ENCODE data around the gene CFAP100.

CFAP100 gene

DNA sequence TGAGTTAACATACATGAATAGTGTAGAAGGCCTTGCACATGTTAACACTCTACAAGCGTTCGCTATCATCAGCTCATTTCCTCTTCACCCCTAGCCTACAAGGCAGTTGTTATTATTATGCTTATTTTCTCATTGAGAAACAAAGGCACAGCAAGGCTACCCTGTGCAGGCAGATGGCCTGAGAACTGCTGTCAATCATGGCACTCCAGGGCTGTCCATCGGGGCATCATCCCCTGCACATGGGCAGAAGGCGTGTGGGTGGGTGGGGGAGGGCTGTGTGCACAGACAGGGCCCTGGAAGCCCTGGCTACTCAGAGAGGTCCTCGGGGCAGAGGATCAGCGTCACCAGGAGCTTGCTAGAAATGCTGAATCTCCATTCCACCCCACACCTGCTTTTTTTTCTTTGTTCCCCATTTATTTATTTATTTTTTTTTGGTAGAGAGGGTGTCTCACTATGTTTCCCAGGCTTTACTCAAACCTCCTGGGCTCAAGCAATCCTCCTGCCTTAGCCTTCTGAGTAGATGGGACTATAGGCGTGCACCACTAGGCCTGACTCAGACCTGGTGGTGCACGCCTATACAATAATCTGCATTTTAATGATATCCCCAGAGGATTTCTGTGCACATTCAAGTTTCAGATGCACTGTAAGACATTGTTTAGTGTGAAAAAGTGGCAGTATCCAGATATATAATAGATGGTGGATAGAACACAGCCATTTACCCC is 90.6 kb downstream of the CFAP100 start:
- no peak for TF ChIP-seq GATA2 (IDR thresholded peaks at IDR 0.05; ENCODE audit: low read depth, low read length)
- TF ChIP-seq GATA3 (IDR thresholded peaks at IDR 0.05; ENCODE audit: low read depth, low read length): no peak

DNA sequence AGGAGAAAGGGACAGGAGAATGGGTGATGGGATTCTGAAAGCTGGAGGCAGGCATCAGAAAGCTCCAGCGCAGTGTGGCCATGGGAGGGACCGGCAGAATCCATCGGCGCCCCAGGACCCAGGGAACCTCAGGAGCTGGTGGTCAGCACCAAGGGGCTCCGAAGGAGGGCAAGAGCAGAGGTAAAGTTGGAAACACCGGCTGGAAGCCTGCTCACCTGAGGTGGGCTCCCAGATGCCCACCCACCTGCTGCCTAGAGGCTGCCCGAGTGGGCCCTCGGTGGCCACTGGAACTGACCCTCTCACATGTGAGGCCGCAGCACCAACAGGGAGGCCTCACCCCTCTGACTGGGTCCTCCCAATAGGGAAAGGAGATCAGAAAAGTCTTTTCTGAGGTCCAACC is 91.2 kb downstream of the CFAP100 start:
- TF ChIP-seq GATA2 (IDR thresholded peaks at IDR 0.05; ENCODE audit: low read depth, low read length): no peak
- TF ChIP-seq GATA3 (IDR thresholded peaks at IDR 0.05; ENCODE audit: low read depth, low read length): no peak
